ENCODE data around the gene VSTM5. TPM values are rescaled to one million over a fixed set of nuclear protein-coding genes. Genes with fewer than 3 reads are reported as not detected.

Gene VSTM5
- total and polyA plus RNA-seq, 2 donors (not counting 3 experiments of a cell fraction or from before 2014, with no cell fraction given) = 0.03 TPM; not detected in 1

GRCh38 chr11:93845181-93846092 lies 5.0 kb downstream of the VSTM5 start:
- H3K9ac ChIP-seq (replicated peaks; ENCODE audit: extremely low read depth, insufficient read depth, low read length) = no peak overlapping the region
- dilution Hi-C loops (cut with MboI; ENCODE audit: extremely low pct_ligation_motif_present, low sequenced_read_pairs) = no loop called here
- no peak for TF ChIP-seq MAX (IDR thresholded peaks at IDR 0.05; ENCODE audit: insufficient read depth, insufficient read length)
- no peak for TF ChIP-seq MYC (IDR thresholded peaks at IDR 0.05; ENCODE audit: low read depth, low read length)
- TF ChIP-seq CTCF (IDR thresholded peaks at IDR 0.05; ENCODE audit: extremely low read depth in 1 of 2, insufficient read depth in 1 of 2, low read depth in 1 of 2, low read length in 2 of 2) = no peak
- TF ChIP-seq GATA2 (IDR thresholded peaks at IDR 0.05; ENCODE audit: insufficient read depth, insufficient read length, low read depth, low read length) = no peak
- no peak for TF ChIP-seq FOS (IDR thresholded peaks at IDR 0.05; ENCODE audit: borderline replicate concordance, insufficient read depth, low read length)
- TF ChIP-seq POLR2A (IDR thresholded peaks at IDR 0.05; ENCODE audit: low read depth, low read length) = no peak
- TF ChIP-seq POLR2AphosphoS5 (IDR thresholded peaks at IDR 0.05; ENCODE audit: insufficient read depth, low read depth, low read length) = no peak
- TF ChIP-seq EZH2 (IDR thresholded peaks at IDR 0.05; ENCODE audit: borderline replicate concordance, low read depth, low read length, severe bottlenecking) = no peak
- no peak for TF ChIP-seq JUN (IDR thresholded peaks at IDR 0.05; ENCODE audit: borderline replicate concordance, insufficient read depth, insufficient read length, low read depth)
- peaks cover 0 to 3% of the 10 kb centered on the region in 2 experiments for H3K27me3 ChIP-seq (ENCODE audit: control insufficient read depth in 2 of 2, insufficient read depth in 2 of 2, low read length in 2 of 2)
- no peak for FAIRE-seq
- DNase-seq (ENCODE audit: low read depth, low spot score) = no peak
- POLR2A ChIA-PET = no interaction called here
- H2AFZ ChIP-seq (ENCODE audit: low read depth, low read length) = no peak overlapping the region
- no peaks in the 10 kb centered on the region for H3K9me1 ChIP-seq (replicated peaks; ENCODE audit: control insufficient read depth, extremely low read depth, insufficient read depth, low read length)
- no peak overlapping the region for H3K27ac ChIP-seq (ENCODE audit: insufficient read depth, low read depth, low read length)
- CTCF ChIA-PET = no interaction called here
- no peaks in the 10 kb centered on the region for H3K79me2 ChIP-seq (ENCODE audit: control insufficient read depth, insufficient read depth, low read length)
- no peaks in the 10 kb centered on the region for H3K9me3 ChIP-seq (replicated peaks; ENCODE audit: control insufficient read depth, insufficient read depth, low read length)
- intact Hi-C loops (cut with micrococcal nuclease) = no loop called here
- no peak overlapping the region for H3K4me3 ChIP-seq (replicated peaks in 1 of 3; ENCODE audit: insufficient read depth in 1 of 3, low read depth in 1 of 3, low read length in 3 of 3)
- no peaks in the 10 kb centered on the region for H4K20me1 ChIP-seq (replicated peaks; ENCODE audit: control insufficient read depth, extremely low read depth, insufficient read depth, low read length)
- H3K4me1 ChIP-seq (ENCODE audit: control insufficient read depth, extremely low read depth, insufficient read depth, low read length) = peaks cover 3% of the 10 kb centered on the region
- H3K36me3 ChIP-seq (ENCODE audit: control insufficient read depth in 2 of 2, extremely low read depth in 1 of 2, insufficient read depth in 2 of 2, low read length in 2 of 2) = no peaks in the 10 kb centered on the region
- BruUV-seq (replicated peaks) = no TSS peak
- H3K4me2 ChIP-seq (ENCODE audit: insufficient read depth, low read length) = no peak overlapping the region

All from endothelial cell of umbilical vein (primary cell).